Neural crest cell (in vitro differentiated cells): ENCODE results near the gene ATIC. TPM values are rescaled to one million over a fixed set of nuclear protein-coding genes. Genes with fewer than 3 reads are reported as not detected.

Experiments used
- DNase-seq: peaks from one replicate; pipeline ENCODE4 v3.0.0; 2021; ENCODE audit warnings: low read depth, mixed read lengths, low spot score
- H3K27ac Mint-ChIP-seq: one replicate; pipeline ENCODE4 v1.8.0; 2021; ENCODE audit warnings: mild to moderate bottlenecking, mixed read lengths; ENCODE audit not compliant: unreplicated experiment
- H3K27me3 Mint-ChIP-seq: 2 replicates; pipeline ENCODE4 v1.8.0; 2021; ENCODE audit warnings: low read depth, mild to moderate bottlenecking, mixed read lengths
- H3K36me3 Mint-ChIP-seq: 2 replicates; pipeline ENCODE4 v1.8.0; 2021; ENCODE audit warnings: low read depth, mild to moderate bottlenecking, mixed read lengths
- H3K4me1 Mint-ChIP-seq: 2 replicates; pipeline ENCODE4 v1.8.0; 2021; ENCODE audit warnings: mixed read lengths
- H3K4me3 Mint-ChIP-seq: one replicate; pipeline ENCODE4 v1.8.0; 2021; ENCODE audit warnings: mild to moderate bottlenecking, mixed read lengths
- H3K9me3 Mint-ChIP-seq: 2 replicates; pipeline ENCODE4 v1.8.0; 2021; ENCODE audit warnings: mixed read lengths
- total RNA-seq: library from RNA; stranded (reverse); gene quantifications from 2 replicates; pipeline ENCODE4 v1.2.1, GENCODE V29; 2021
- TF ChIP-seq, protein P1 (sequence below): fragments of 200-600 bp; sonication (generic); conservative IDR thresholded peaks from 2 replicates; pipeline ENCODE4 v1.5.0; 2021; ENCODE audit warnings: antibody characterized with exemption, mild to moderate bottlenecking

ATIC gene
- total RNA-seq, 1 donor from 2014 or later, result 206 TPM

DNA sequence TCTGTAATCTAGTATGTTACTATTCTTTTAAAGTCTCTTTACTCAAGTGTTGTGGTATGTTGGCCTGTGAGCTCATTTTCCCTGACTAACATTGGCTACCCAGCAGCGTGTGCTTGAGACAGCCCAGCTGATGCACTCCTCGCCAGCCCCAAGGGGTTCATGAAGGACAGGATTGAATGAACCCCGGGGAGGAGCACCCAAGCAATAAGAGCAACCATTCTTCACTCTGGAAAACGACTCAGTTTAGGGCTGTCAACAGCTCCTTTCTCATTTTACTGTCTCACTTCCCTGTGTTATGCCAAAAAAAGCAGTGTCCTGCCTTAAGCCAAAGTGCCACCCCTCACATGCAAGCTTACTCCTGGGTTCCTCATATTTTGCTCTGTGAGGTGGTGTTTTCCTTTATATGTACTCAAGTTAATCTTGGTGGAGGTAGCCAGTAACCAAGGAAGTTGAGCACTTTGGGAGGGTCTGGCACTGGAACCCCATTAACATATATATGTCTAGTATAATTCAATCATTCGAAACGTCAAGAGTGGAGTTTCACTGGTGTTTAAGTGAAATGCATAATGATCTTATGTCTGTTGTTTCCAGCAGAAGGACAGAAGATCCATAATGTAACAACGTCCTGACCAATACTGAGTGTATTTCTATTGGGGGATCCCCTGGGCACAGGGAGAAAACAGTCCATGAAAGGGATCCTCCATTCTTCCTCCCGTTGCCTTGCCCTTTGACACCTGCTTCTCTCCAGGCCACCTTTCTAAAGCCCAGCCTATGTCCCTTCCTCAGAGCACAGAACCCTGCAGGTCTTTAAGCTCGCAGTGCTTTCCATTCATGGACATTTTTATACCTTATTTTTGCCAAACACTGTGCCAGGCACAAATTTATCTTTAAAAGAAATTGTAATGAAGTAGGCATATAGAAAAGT lies 43.2 kb downstream of the ATIC start:
- Mint-ChIP-seq H3K4me3 (no peak overlapping the region), H3K27ac (peak overlapping the region; percentile 20), H3K36me3 (peaks cover 25% of the 10 kb centered on the region), H3K4me1 (no peaks in the 10 kb centered on the region), H3K27me3 (no peaks in the 10 kb centered on the region), H3K9me3 (no peaks in the 10 kb centered on the region)
- no peak for DNase-seq
- TF ChIP-seq, protein P1, sequence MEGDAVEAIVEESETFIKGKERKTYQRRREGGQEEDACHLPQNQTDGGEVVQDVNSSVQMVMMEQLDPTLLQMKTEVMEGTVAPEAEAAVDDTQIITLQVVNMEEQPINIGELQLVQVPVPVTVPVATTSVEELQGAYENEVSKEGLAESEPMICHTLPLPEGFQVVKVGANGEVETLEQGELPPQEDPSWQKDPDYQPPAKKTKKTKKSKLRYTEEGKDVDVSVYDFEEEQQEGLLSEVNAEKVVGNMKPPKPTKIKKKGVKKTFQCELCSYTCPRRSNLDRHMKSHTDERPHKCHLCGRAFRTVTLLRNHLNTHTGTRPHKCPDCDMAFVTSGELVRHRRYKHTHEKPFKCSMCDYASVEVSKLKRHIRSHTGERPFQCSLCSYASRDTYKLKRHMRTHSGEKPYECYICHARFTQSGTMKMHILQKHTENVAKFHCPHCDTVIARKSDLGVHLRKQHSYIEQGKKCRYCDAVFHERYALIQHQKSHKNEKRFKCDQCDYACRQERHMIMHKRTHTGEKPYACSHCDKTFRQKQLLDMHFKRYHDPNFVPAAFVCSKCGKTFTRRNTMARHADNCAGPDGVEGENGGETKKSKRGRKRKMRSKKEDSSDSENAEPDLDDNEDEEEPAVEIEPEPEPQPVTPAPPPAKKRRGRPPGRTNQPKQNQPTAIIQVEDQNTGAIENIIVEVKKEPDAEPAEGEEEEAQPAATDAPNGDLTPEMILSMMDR, result no peak

DNA sequence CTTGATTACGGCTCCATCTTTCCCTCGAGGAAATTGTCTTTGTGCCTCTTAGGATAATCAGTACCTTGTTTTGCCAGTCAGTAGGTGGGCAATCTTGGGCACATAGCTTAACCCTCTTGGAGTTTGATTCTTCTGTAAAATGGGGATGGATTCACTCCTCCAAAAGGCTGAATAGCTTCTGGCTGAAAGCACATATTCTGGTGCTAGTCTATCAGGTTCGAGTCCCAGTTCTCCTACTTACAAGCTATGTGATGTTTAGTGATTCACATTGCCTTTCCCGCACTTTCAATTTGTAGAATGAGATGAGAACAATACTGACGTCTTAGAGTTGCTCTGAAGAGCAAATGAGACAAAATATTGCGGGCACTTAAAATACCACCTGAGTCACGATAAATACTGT lies 43.9 kb downstream of the ATIC start:
- H3K4me3 Mint-ChIP-seq, result no peak overlapping the region
- H3K9me3 Mint-ChIP-seq, result no peaks in the 10 kb centered on the region
- no peak for DNase-seq
- H3K4me1 Mint-ChIP-seq, result no peaks in the 10 kb centered on the region
- TF ChIP-seq, protein P1, result no peak
- no peak overlapping the region for H3K27ac Mint-ChIP-seq
- peaks cover 22% of the 10 kb centered on the region for H3K36me3 Mint-ChIP-seq
- no peaks in the 10 kb centered on the region for H3K27me3 Mint-ChIP-seq

DNA sequence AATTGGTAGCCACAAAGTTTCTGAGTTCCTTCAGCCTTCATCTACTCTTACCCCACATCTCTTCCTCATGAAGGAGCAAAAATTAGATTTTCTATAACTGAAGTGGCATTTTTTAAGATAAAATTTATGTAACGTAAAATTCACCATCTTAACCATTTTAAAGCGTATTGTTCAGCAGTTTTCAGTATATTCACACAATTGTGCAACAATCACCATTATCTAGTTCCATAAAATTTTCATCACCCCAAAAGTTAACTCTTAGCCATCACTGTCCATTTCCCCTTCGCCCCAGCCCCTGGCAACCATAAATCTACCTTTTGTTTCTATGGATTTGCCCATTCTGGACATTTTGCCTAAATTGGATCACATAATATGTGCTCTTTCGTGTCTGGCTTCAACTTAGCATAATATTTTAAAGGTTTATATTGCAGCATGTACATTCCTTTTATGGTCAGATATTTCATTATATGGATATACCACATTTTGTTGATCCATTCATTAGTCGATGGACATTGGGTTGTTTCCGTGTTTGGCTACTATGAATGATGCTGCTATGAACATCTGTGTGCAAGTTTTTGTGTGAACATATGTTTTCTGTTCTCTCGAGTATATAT lies 44.6 kb downstream of the ATIC start:
- Mint-ChIP-seq H3K4me3 (no peak overlapping the region), H3K27me3 (no peaks in the 10 kb centered on the region), H3K27ac (no peak overlapping the region), H3K36me3 (peaks cover 19% of the 10 kb centered on the region), H3K4me1 (no peaks in the 10 kb centered on the region), H3K9me3 (no peaks in the 10 kb centered on the region)
- TF ChIP-seq, protein P1, result no peak
- DNase-seq, result no peak

DNA sequence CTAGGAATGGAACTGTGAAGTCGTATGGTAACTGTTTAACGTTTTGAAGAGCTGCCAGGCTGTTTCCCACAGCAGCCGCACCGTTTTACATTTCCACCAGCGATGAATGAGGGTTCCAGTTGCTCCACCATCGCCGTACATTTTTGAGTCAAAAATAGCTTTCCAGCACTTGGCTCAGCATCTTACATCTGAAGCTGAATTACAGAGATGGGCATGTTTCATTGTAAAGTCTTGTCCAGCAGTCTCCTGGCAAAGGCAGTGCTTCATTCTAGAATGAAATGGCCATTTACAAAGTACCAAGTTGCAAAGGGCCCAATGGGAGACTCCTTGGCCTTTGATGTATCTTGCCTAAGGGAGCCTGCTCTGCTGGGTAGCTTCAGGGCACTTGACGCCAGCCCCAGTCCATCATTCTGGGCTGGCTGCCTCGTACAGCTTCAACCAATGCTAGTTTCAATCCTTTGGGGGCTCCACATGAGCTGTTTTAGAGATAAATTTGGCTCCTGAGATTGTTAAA lies 45.1 kb downstream of the ATIC start:
- Mint-ChIP-seq H3K4me3 (no peak overlapping the region), H3K27ac (no peak overlapping the region), H3K4me1 (no peaks in the 10 kb centered on the region), H3K36me3 (peaks cover 16% of the 10 kb centered on the region), H3K27me3 (no peaks in the 10 kb centered on the region), H3K9me3 (no peaks in the 10 kb centered on the region)
- TF ChIP-seq, protein P1, result no peak
- no peak for DNase-seq

DNA sequence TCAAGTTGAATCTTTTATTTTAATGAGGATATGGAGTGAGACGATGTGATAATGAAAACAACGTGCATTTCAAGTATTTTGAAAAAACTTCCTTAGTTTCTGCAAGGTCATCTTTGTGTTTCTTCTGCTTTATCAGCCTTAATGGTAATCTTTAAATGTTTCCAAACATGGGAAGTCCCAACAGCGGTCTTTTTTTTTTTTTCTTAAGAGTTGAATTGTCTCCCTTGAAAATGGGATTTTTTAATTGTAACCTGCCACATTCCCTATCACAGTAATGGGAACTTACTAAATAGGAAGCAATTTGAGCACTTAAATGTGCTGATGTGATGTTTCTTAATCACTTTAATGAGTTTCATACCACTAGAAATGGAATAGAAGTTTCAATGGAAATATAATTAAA lies 45.8 kb downstream of the ATIC start:
- Mint-ChIP-seq H3K27me3 (no peaks in the 10 kb centered on the region), H3K4me1 (no peaks in the 10 kb centered on the region), H3K9me3 (no peaks in the 10 kb centered on the region), H3K4me3 (no peak overlapping the region), H3K27ac (no peak overlapping the region), H3K36me3 (peaks cover 21% of the 10 kb centered on the region)
- no peak for DNase-seq
- TF ChIP-seq, protein P1, result no peak
